Esophagus mucosa (tissue), 1 donor: ENCODE measurements around the gene UBTD1. TPM values are rescaled to one million over a fixed set of nuclear protein-coding genes. Genes with fewer than 3 reads are reported as not detected.
A peak's percentile ranks its signal among the peaks of the same experiment; 100 is the strongest.
"Not testable (repeated sequence)": the region's sequence is repeated elsewhere in the genome, so short reads cannot be mapped to it uniquely, and the experiment has no call there.

Experiments used
- ATAC-seq: fragments of 200-7000 bp; cut with Tn5 transposase; one replicate; pipeline ENCODE4 v1.9.1; 2020
- total RNA-seq: library from RNA; stranded (reverse); gene quantifications from one replicate; pipeline ENCODE4 v1.2.4, GENCODE V29; 2023
- donor health status: DM: yes; HTN: yes; CAD: no.

The UBTD1 gene
- total RNA-seq, 1 donor from 2014 or later = 5.1 TPM

DNA sequence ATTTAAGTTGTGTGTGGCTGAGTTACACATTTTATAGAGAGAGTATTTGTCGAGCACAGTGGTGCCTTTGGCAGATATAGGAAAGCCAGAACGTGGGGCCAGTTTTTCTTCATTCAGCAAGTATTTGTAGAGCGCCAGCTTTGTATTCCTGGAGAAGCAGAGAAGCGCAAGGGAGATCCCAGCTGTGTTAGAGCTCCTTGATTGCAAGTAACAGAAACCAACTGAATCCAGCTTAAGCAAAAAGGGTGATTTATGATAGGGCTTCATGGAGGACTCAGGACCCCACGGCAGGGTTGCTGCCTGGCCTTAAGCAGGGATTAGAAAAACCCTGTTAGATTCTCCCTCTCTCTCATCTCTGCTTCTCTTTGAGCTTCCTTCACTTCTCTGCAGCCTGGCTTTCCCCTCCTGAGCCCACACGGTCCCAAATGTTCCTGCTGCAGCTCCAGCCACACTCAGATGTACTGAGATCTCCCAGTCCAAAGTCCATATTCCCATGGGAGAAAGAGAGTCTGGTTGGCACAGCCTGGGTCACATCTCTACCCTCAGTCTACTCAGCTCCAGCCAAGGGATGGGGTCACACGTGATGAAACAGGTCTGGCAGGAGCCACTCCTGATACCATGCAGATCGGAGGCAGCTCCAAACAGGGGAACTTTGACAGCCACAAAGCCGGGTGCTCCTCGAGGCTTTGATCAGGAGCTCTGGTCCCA lies 16.7 kb downstream of the UBTD1 start:
- peak; percentile 42 for ATAC-seq

DNA sequence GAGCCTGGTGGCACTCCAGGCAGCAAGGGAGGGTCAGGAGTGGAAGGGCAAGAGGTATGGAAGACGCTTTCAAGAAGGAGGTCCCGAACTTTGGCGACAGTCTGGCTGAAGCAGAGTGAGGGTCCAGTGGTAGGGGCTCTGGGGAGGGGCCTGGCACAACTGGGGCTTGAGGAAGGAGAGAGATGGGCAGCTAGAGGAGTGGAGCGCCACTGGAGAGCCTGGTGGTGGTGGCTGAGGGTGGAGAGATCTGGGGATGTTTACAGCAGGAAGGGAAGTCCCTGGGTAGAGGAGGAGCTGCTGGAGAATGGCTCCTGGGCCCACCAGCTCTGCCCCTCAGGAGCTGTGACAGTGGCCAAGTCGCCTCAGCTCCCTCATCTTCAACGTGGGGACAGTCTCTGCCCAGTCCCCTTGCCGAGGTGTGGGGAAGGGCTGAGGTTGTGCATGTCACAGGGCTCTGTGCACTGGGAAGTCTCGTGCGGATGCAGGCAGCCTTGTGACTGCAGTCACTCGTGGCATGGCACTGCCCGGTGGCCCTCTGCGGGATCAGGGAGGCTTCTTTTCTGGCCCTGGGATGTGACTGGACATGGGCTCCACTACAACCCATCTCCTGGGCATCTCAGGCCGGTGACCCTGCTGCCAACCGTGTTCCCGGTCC lies 18.5 kb downstream of the UBTD1 start:
- ATAC-seq = no peak

GRCh38 chr10:97517778-97518300 lies 19.1 kb downstream of the UBTD1 start:
- no peak for ATAC-seq

DNA sequence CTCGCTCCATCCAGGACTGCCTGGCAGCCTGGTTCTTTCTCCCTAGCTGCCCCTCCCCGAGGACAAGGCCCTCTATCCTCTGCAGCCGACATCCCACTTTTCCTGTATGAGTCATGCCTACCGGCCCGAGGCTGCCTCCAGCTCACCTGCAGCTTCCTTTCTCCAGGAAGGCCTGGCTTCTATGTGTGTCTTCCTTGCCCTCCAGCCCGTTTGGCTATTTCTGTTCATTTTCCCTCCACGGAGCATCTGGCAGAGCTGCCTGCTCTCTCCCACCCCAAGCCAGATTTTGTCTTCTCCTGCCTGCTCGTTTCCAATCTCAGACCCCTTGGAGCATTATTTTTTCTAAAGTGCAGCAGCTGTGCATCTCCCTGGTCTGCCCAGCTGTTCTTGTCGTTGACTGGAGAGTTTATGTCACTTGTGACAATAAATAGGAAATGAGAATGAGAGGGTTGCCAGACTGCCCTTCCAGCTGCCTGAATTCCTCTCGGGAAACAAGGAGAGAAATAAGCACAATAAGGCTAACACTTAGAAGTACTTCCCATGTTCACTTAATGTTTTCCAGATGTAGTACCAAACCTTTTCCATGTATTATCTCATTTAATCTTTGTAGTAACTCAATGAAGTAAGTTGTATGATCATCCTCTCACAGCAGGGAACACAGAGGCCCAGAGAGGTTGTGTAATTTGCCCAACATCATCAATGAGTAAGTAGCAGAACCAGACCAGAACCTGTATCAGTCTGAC lies 19.7 kb downstream of the UBTD1 start:
- peak; percentile 48 for ATAC-seq

DNA sequence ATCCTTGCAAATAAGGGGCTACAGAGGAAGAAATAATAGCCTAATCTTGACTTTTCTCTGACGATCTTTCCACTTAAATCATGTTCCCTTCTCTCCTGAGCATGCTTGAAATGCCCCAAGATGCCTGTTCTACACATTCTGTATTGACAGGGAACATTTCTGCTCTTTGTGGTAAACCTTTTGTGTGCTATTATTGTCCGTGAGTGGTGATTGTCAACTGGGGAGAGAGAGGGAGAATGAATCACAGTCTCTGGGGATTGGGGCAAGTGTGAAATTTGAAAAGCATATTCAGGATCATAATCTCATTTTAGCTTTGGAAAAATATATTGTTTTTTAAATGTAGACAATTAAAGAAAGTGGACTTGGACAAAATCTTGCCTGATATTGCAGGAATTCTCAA lies 20.6 kb downstream of the UBTD1 start:
- ATAC-seq = no peak

DNA sequence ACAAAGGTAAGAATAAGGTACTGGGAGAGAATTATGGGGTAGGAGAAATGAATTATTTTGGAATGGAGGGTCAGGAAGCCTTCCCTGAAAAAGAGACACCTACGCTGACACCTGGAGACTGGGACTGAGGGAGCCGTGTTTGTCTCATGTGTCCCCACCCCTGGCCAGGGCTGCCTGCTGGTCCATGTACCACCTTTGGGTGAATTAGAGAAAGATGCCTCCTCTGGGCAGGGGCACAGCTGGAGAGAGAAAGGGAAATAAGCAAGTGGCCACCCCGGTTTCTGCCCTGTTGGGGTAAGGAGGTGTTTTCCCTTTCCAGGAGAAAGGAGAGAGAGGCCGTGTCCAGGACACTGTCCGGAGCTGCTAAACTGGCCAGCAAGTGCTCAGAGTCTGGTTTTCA lies 21.8 kb downstream of the UBTD1 start:
- no peak for ATAC-seq

GRCh38 chr10:97520978-97521761 lies 22.4 kb downstream of the UBTD1 start:
- ATAC-seq = no peak

DNA sequence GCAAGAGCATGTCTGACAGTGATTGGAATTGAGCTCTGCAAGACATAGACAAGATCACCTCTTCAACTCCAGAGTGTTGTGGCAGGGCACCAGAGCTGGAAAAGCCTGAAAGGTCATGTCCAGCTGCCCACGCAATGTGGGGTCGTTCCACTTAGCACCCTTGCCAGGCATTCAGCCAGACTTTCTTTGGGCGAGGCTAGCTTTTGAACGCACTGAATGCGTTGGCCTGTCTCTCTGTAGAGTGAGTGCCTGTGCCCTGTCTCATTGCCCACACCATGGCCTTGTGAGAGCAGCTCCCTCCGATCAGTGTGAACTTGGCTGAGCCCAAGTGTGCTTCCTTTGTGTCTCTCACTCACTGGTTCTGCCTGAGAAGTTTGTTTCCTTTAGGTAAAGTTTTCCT lies 23.3 kb downstream of the UBTD1 start:
- ATAC-seq = no peak

DNA sequence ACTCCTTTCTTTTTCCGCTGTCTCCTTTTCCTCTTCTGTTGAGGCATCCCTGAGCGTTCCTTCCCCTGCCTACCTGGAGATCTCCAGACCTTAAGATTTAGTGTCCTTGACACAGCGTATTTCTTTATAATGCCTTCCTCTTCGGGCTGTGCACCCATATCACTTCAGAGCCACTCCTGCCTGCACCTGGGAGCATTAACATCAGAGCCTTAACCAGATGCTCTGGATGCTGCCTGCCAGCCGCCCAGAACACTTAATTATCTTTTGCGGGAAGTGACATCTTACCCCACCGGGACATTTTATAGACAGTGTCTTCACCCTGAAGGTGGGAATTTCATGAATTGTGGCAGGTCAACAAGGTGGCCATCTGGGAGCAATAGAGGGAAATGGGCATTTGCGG lies 24.2 kb downstream of the UBTD1 start:
- no peak for ATAC-seq

- no peak for ATAC-seq
Measured at GRCh38 chr10:97525086-97525485, 26.4 kb downstream of the UBTD1 start.

DNA sequence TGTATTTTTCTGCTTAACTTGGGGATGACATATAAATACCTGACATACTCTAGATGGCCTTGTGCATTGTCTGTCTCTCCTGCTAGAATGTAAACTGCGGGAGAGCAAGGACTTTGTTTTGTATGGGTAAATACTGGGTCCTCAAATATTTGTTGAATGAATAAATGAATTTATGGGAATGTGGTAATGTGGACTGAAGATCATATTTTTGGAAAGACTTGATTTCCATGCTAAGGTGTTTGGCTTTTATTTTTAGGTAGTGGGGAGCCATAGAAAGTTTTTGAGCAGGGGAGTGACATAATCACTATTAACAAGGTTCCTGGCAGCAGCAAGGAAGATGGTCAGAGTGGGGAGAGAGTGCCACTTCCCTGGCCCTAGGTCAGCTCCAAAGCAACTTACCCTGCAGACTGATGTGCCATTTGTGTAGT lies 27.0 kb downstream of the UBTD1 start:
- no peak for ATAC-seq

DNA sequence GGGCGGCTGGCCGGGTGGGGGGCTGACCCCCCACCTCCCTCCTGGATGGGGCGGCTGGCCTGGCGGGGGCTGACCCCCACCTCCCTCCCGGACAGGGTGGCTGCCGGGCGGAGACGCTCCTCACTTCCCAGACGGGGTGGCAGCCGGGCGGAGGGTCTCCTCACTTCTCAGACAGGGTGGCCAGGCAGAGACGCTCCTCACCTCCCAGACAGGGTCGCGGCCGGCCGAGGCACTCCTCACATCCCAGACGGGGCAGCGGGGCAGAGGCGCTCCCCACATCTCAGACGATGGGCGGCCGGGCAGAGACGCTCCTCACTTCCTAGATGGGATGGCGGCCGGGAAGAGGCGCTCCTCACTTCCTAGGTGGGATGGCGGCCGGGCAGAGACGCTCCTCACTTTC lies 30.2 kb downstream of the UBTD1 start:
- not testable (repeated sequence) for ATAC-seq

- ATAC-seq = peak; percentile 45
Measured at GRCh38 chr10:97529685-97530465, 31.2 kb downstream of the UBTD1 start.

- ATAC-seq = no peak
Measured at GRCh38 chr10:97531401-97531986, 32.8 kb downstream of the UBTD1 start.

- ATAC-seq = no peak
Measured at GRCh38 chr10:97532935-97533671, 34.4 kb downstream of the UBTD1 start.

DNA sequence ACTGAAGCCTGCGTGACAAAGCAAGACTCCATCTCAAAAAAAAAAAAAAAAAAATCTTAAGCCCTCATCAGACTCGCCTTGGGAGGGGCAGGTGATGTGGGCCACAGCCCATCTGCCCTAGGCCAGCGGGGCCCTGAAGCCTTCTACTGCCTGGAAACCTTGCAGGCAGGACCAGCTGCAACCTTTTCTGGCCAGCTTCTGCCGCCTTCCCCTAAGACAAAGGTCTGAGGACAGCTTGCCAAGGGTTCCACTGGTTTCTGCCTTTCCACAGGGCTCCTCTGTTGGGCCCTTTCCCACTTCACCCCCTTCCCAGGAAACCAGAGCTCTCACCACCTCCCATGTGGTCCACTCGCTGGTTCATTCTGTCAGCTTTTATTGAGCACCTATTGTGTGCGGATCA lies 35.2 kb downstream of the UBTD1 start:
- no peak for ATAC-seq

DNA sequence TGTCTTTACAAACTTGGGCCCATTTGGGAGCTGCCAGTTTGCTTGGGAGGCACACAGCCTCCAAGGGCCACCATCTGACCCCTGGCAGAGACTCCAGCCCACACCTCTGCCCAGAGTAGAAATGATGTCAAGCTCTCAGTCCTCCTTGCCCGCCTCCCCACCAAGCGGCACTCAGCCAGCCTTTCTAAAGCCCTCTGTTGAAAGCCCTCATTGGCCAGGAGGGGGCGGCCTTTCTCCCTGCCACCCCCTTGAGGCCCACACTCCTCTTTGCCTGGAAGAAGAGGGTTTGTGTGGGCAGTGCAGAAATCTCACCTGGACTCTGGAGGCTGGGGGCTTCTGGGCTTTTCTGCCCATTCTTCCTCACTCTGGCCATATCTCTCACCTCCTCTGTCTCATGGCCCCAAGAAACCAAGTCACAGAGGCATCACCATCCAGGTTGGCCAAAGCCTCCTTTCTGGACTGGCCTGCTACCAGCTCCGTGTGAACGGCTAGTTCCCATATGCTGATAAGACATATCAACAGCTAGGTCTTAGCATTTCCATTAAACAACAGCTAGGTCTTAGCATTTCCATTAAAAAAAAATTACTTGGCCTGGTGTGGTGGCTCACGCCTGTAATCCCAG lies 36.1 kb downstream of the UBTD1 start:
- ATAC-seq = peak; percentile 7

DNA sequence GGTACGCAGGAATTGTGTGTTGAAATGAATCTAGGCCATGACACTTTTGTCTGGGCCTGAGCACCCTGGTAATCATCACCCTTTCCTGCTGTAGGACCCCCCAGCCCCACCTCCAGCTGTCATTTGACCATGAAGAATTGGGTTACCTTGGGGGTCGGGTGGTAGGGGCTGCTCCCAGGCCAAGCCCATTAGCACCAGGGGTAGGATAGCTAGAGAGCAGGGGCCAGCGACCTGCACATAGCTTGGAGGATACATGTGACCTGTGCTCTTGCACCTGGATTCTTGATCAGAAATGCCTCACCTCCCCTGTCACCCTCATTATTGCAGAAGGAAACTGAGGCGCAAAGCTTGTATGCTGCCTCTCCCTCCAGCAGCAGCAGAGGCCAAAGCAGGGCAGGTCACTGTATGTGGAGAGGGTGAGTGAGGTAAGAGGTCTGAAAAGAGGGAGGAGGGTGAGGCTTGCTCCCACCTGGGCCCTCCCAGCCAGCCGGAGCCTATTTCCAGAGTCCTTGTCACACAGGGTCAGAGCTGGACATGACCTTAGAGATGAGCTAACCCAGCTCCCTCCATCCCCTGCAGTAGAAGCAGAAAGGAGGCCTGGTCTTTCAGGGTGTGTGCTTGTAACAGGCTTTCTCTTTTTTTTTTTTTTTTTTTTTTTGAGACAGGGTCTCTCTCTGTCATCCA lies 38.6 kb downstream of the UBTD1 start:
- ATAC-seq = no peak

DNA sequence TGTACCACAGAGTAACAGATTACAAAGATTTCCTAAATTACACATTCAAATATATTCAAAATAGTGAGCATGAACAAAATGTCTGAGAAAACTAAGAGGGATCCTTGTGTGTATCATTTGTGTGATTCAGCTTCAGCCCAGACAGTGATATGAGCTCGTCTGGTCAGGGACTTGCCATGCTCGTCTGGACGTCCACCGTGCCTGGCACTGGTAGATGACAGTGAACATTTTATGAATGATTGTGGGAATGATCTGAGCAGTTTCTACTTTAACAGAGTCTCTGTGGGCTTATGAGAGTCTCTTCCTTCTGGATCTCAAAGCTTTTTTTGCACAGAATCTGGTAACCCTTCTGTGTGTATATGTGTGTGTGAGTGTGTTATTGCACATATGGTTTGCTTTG lies 39.7 kb downstream of the UBTD1 start:
- no peak for ATAC-seq

- peak; percentile 73 for ATAC-seq
Measured at GRCh38 chr10:97538839-97539238, 40.1 kb downstream of the UBTD1 start.
